HEK293 (cell line): ENCODE measurements around the gene CRB3.

ENCODE experiments used
- HOXA7 ChIP-seq: sonication (generic); formaldehyde crosslinking; IDR thresholded peaks from 2 replicates; pipeline ENCODE4 v1.8.1; 2022; ENCODE audit warnings: missing genetic modification reagents, borderline replicate concordance
- KLF16 ChIP-seq: fragments of 450-650 bp; formaldehyde crosslinking; IDR thresholded peaks from 2 replicates; pipeline ENCODE4 v1.5.1; 2017; ENCODE audit warnings: missing biosample characterization, missing genetic modification characterization
- ZFP41 ChIP-seq: fragments of 450-650 bp; formaldehyde crosslinking; IDR thresholded peaks from 2 replicates; pipeline ENCODE4 v1.5.1; 2016; ENCODE audit warnings: missing biosample characterization, missing genetic modification characterization, borderline replicate concordance
- ZIC2 ChIP-seq: fragments of 450-650 bp; formaldehyde crosslinking; IDR thresholded peaks from 2 replicates; pipeline ENCODE4 v1.5.1; 2016; ENCODE audit warnings: missing biosample characterization, missing genetic modification characterization
- ZNF140 ChIP-seq: fragments of 450-650 bp; formaldehyde crosslinking; IDR thresholded peaks from 2 replicates; pipeline ENCODE4 v1.5.1; 2016; ENCODE audit warnings: missing biosample characterization, missing genetic modification characterization
- ZNF174 ChIP-seq: fragments of 450-650 bp; formaldehyde crosslinking; IDR thresholded peaks from 2 replicates; pipeline ENCODE4 v1.5.0; 2017; ENCODE audit warnings: missing biosample characterization, mild to moderate bottlenecking, missing genetic modification characterization
- ZNF335 ChIP-seq: fragments of 450-650 bp; formaldehyde crosslinking; conservative IDR thresholded peaks from 2 replicates; pipeline ENCODE4 v1.5.1; 2016; ENCODE audit warnings: missing biosample characterization, missing genetic modification characterization
- ZNF510 ChIP-seq: fragments of 450-650 bp; formaldehyde crosslinking; IDR thresholded peaks from 2 replicates; pipeline ENCODE4 v1.5.1; 2018; ENCODE audit warnings: mild to moderate bottlenecking, missing genetic modification characterization, missing biosample characterization; ENCODE audit not compliant: insufficient replicate concordance
- TF ChIP-seq, protein P1 (sequence below): fragments of 450-650 bp; formaldehyde crosslinking; IDR thresholded peaks from 2 replicates; pipeline ENCODE4 v1.5.1; 2016; ENCODE audit warnings: missing biosample characterization, missing genetic modification characterization

GRCh38 chr19:6460099-6460884 lies 3.8 kb upstream of the CRB3 start:
- TF ChIP-seq, protein P1, sequence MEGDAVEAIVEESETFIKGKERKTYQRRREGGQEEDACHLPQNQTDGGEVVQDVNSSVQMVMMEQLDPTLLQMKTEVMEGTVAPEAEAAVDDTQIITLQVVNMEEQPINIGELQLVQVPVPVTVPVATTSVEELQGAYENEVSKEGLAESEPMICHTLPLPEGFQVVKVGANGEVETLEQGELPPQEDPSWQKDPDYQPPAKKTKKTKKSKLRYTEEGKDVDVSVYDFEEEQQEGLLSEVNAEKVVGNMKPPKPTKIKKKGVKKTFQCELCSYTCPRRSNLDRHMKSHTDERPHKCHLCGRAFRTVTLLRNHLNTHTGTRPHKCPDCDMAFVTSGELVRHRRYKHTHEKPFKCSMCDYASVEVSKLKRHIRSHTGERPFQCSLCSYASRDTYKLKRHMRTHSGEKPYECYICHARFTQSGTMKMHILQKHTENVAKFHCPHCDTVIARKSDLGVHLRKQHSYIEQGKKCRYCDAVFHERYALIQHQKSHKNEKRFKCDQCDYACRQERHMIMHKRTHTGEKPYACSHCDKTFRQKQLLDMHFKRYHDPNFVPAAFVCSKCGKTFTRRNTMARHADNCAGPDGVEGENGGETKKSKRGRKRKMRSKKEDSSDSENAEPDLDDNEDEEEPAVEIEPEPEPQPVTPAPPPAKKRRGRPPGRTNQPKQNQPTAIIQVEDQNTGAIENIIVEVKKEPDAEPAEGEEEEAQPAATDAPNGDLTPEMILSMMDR (tag by site-specific recombination) = peak; percentile 83
- TF ChIP-seq ZNF140 (tag by site-specific recombination) (no peak), ZNF174 (no peak), ZNF510 (no peak), ZIC2 (peak; percentile 89), HOXA7 (CRISPR knock-in tag) (no peak), ZFP41 (tag by site-specific recombination) (no peak), ZNF335 (tag by site-specific recombination) (peak; percentile 61), KLF16 (tag by site-specific recombination) (peak; percentile 97)
